ENCODE results near the gene TK2. TPM values are rescaled to one million over a fixed set of nuclear protein-coding genes. Genes with fewer than 3 reads are reported as not detected.

The TK2 gene
- total RNA-seq, 4 donors from 2014 or later, result 15.7 to 20.6 (median 16.6) TPM

DNA sequence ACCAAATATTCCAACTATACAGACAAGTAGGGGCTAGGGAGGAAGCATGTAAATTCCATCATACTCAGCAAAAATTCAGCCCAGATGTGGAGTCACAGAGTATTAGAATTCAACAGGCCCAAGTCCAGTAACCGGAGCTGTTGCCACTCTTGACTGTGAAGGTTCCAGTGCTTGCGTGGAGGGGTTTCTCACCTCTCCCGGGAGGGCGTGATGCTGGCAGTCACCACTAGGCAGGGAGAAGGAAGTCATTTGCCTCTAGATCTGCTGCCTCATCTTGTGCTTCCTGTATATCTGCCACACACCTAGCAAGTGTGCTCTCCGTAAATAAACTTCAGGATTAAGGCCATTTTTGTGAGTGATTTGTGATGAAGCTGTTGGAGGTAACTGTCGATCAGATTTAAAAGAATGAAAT lies 1.4 kb upstream of the TK2 start:
- in situ Hi-C loops (cut with MboI; ENCODE audit: low pct_ligation_motif_present in 1 of 4, low pct_unique_long_range_greater_than_20kb in 1 of 4, low sequenced_read_pairs in 3 of 4) (no loop called here), intact Hi-C loops (cut with DNase I; ENCODE audit: low total_unique reads) (no loop called here)
- Histone ChIP-seq H3K27me3 (no peaks in the 10 kb centered on the region), H3K4me3 (no peak overlapping the region), H3K27ac (peak overlapping the region; percentile 92 to 98 (median 94)), H3K9me3 (no peaks in the 10 kb centered on the region), H3K4me1 (peaks cover 5 to 50% (median 38%) of the 10 kb centered on the region in 4 donors), H3K36me3 (no peaks in the 10 kb centered on the region)
- no peak for TF ChIP-seq EP300 (IDR thresholded peaks at IDR 0.05; ENCODE audit: low read depth)
- TF ChIP-seq, protein P1, sequence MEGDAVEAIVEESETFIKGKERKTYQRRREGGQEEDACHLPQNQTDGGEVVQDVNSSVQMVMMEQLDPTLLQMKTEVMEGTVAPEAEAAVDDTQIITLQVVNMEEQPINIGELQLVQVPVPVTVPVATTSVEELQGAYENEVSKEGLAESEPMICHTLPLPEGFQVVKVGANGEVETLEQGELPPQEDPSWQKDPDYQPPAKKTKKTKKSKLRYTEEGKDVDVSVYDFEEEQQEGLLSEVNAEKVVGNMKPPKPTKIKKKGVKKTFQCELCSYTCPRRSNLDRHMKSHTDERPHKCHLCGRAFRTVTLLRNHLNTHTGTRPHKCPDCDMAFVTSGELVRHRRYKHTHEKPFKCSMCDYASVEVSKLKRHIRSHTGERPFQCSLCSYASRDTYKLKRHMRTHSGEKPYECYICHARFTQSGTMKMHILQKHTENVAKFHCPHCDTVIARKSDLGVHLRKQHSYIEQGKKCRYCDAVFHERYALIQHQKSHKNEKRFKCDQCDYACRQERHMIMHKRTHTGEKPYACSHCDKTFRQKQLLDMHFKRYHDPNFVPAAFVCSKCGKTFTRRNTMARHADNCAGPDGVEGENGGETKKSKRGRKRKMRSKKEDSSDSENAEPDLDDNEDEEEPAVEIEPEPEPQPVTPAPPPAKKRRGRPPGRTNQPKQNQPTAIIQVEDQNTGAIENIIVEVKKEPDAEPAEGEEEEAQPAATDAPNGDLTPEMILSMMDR (IDR thresholded peaks at IDR 0.05), result peak in 3 of 5 experiments; percentile 31 to 52 (median 49)
- WGBS, 2 donors (ENCODE audit: low coverage in 1 of 2), result 54% methylated on average over 6 of the region's 6 CpGs; no CpG with 5 or more reads in 1 of the 2 donors
- peak; percentile 60 for DNase-seq

DNA sequence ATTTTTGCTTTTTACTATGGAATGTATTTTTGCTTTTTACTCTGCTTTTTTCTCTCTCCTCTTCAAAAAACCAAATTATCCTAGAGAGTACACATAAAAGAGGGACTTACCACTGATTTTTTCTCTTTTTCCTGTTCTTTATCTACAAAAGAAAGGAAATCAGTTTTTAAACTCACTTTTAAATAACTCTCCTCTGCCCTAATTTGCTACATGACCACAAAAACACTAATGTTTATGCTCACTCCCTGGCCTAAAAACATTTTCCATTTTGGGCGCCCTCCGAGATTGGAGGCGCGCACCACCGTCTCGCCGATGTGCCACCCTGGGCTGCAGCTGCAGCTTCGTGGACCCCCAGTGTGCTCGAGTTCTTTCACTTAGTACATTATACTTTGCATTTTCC lies 1.1 kb downstream of the TK2 start:
- TF ChIP-seq EP300 (IDR thresholded peaks at IDR 0.05; ENCODE audit: low read depth) (no peak), POLR2A (IDR thresholded peaks at IDR 0.05) (no peak), POLR2AphosphoS5 (IDR thresholded peaks at IDR 0.05) (no peak)
- TF ChIP-seq, protein P1 (IDR thresholded peaks at IDR 0.05), result no peak
- peaks cover 5 to 44% (median 33%) of the 10 kb centered on the region in 4 donors for H3K4me1 ChIP-seq
- no peaks in the 10 kb centered on the region for H3K27me3 ChIP-seq
- in situ Hi-C loops (cut with MboI; ENCODE audit: low pct_ligation_motif_present in 1 of 4, low pct_unique_long_range_greater_than_20kb in 1 of 4, low sequenced_read_pairs in 3 of 4), result no loop called here
- peak overlapping the region; percentile 69 to 99 (median 78) for H3K4me3 ChIP-seq
- 40 to 70% methylated on average over 9 of the region's 9 CpGs for WGBS, 2 donors (ENCODE audit: low coverage in 1 of 2)
- DNase-seq, result no peak
- H3K9me3 ChIP-seq, result no peaks in the 10 kb centered on the region
- intact Hi-C loops (cut with DNase I; ENCODE audit: low total_unique reads), result no loop called here
- H3K36me3 ChIP-seq, result no peaks in the 10 kb centered on the region
- peak overlapping the region; percentile 92 to 98 (median 94) for H3K27ac ChIP-seq

DNA sequence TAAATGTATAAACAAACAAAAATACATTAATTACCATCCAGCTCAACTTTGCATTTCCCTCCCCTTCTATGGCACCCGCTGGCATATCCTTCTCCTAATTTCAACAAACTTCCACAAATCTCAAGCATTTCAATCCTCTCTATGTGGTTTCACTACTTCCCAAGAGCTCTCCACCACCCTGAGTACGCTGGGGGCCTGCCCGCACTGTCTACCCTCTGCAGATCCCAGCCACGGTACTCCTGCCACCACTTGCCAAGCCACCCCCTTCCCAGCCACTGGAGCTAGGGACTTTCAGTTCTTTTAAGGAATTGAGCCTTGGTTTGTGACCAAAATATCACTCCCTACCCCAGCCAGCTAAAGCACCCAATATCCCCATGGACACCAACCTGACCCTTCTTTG lies 1.9 kb downstream of the TK2 start:
- in situ Hi-C loops (cut with MboI; ENCODE audit: low pct_ligation_motif_present in 1 of 4, low pct_unique_long_range_greater_than_20kb in 1 of 4, low sequenced_read_pairs in 3 of 4), result no loop called here
- H3K4me1 ChIP-seq, result peaks cover 5 to 36% (median 25%) of the 10 kb centered on the region in 4 donors
- intact Hi-C loops (cut with DNase I; ENCODE audit: low total_unique reads), result no loop called here
- H3K9me3 ChIP-seq, result no peaks in the 10 kb centered on the region
- H3K27ac ChIP-seq, result peak overlapping the region; percentile 92 to 98 (median 94)
- H3K4me3 ChIP-seq, result no peak overlapping the region
- TF ChIP-seq, protein P1 (IDR thresholded peaks at IDR 0.05), result no peak
- TF ChIP-seq EP300 (IDR thresholded peaks at IDR 0.05; ENCODE audit: low read depth) (no peak), POLR2AphosphoS5 (IDR thresholded peaks at IDR 0.05) (no peak), POLR2A (IDR thresholded peaks at IDR 0.05) (no peak)
- WGBS, 2 donors (ENCODE audit: low coverage in 1 of 2), result 89 to 94% methylated on average over 3 to 4 of the region's 4 CpGs
- no peaks in the 10 kb centered on the region for H3K27me3 ChIP-seq
- no peak for DNase-seq
- H3K36me3 ChIP-seq, result peaks cover 0 to 7% (median 0%) of the 10 kb centered on the region in 4 donors

DNA sequence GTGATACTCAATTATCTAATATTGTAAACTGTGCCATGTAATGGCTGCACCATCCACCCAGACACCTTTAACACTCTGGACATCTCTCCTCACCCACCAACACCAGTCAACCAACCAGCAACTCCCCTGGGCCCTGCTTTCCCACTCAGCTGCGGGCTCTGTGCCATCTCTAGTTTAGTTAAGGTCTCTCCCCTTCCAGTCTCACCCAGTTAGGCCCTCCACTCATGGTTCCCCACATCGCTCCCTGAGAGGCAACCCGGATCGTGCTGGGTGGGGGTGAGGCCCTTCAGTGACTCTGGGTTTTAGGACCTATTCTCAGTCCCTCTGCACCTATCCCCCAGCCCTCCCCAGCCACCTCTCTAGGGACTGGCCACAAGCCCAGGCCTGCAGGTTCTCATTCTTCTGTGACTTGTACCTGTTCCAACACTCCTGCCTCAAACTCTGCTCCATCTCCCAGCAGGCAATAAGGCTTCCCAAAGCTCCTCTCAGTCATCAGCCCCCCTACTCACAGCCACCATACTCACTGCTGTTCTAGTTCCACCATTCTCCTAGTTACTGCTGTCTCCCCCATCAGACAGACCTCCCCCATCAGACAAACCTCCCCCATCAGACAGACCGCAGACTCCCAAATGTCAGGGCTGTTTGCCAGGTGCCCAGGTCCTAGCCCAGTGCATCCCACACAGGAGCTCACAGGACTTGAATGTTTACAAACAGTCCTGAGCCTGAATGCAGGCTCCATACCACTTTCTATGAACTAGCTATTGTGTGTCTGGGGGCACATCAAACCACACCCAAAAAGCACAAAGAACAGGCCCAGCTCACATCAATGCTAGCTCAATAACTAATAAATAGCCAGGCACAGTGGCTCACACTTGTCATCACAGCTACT lies 2.6 kb downstream of the TK2 start:
- Histone ChIP-seq H3K36me3 (peaks cover 0 to 7% (median 0%) of the 10 kb centered on the region in 4 donors), H3K4me1 (peaks cover 5 to 33% (median 24%) of the 10 kb centered on the region in 4 donors), H3K9me3 (no peaks in the 10 kb centered on the region), H3K27me3 (no peaks in the 10 kb centered on the region), H3K4me3 (no peak overlapping the region), H3K27ac (no peak overlapping the region)
- intact Hi-C loops (cut with DNase I; ENCODE audit: low total_unique reads), result no loop called here
- no peak for DNase-seq
- WGBS, 2 donors (ENCODE audit: low coverage in 1 of 2), result 93% methylated on average over 5 of the region's 5 CpGs; no CpG with 5 or more reads in 1 of the 2 donors
- TF ChIP-seq POLR2AphosphoS5 (IDR thresholded peaks at IDR 0.05) (no peak), POLR2A (IDR thresholded peaks at IDR 0.05) (no peak), EP300 (IDR thresholded peaks at IDR 0.05; ENCODE audit: low read depth) (no peak)
- TF ChIP-seq, protein P1 (IDR thresholded peaks at IDR 0.05), result no peak
- in situ Hi-C loops (cut with MboI; ENCODE audit: low pct_ligation_motif_present in 1 of 4, low pct_unique_long_range_greater_than_20kb in 1 of 4, low sequenced_read_pairs in 3 of 4), result no loop called here

All from transverse colon (tissue), 4 donors.